ENCODE measurements around the gene CYCS.

GRCh38 chr7:25132430-25132829, 7.4 kb upstream of the CYCS start:
- TF ChIP-seq CTCF (IDR thresholded peaks at IDR 0.05) = no peak
- no peak for TF ChIP-seq POLR2A (IDR thresholded peaks at IDR 0.05)
